Mucosa of descending colon (tissue), 3 donors: ENCODE data around the gene NRG3. TPM values are rescaled to one million over a fixed set of nuclear protein-coding genes. Genes with fewer than 3 reads are reported as not detected.

Experiments
- ATAC-seq: fragments of 200-7000 bp; cut with Tn5 transposase; one replicate; pipeline ENCODE4 v1.9.1; 2020; ENCODE audit warnings: mild to moderate bottlenecking, moderate library complexity
- DNase-seq, 3 donors: peaks; one replicate each; pipeline ENCODE4 v3.0.0-alpha.2; 2020
- H3K36me3 ChIP-seq: fragments of 200-600 bp; one replicate; pipeline ENCODE4 v1.8.0; 2021; ENCODE audit warnings: low read depth, mild to moderate bottlenecking
- H3K4me1 ChIP-seq: fragments of 200-600 bp; one replicate; pipeline ENCODE4 v1.8.0; 2021; ENCODE audit warnings: low read depth, mild to moderate bottlenecking
- H3K4me3 ChIP-seq: fragments of 200-600 bp; one replicate; pipeline ENCODE4 v1.8.0; 2021; ENCODE audit warnings: mild to moderate bottlenecking
- H3K9me3 ChIP-seq: fragments of 200-600 bp; one replicate; pipeline ENCODE4 v1.8.0; 2021; ENCODE audit warnings: mild to moderate bottlenecking
- CTCF ChIP-seq: fragments of 200-600 bp; IDR thresholded peaks from one replicate; pipeline ENCODE4 v1.8.0; 2022; ENCODE audit warnings: antibody characterized with exemption, mild to moderate bottlenecking
- intact Hi-C, 2 donors: fragments of 100-400 bp; cut with DNase I in 1 of 2; cut with micrococcal nuclease in 1 of 2; formaldehyde crosslinking; loops; one replicate each; pipeline versions ENCODE4 v1.11.0 to v1.11.1; 2022; cut with DNase I, micrococcal nuclease
- total RNA-seq, 3 donors: library from RNA; stranded (reverse); fragmentation: NEBNext Ultra II Directional in 2 of 3; extraction: Animal tissue kit (Norgen Biotek cat#: 25700) in 2 of 3; gene quantifications; one replicate each; pipeline versions ENCODE4 v1.2.1 to v1.2.4, GENCODE V29; 2021 to 2023
- donor health status: DM: no; HTN: no; CAD: no; lungs with moderate emphysema.
- donor health status: DM: no; HTN: no; CAD: no.
- donor health status: DM: no; HTN: yes; CAD: no.

The NRG3 gene
- total RNA-seq, 3 donors from 2014 or later, result 0.12 to 0.73 (median 0.23) TPM

GRCh38 chr10:82234173-82234572 lies 359.2 kb downstream of the NRG3 start:
- TF ChIP-seq CTCF, result no peak
- DNase-seq (no peak), ATAC-seq (no peak)
- Histone ChIP-seq H3K4me3 (no peak overlapping the region), H3K36me3 (no peaks in the 10 kb centered on the region), H3K9me3 (no peaks in the 10 kb centered on the region), H3K4me1 (no peaks in the 10 kb centered on the region)
- intact Hi-C loops, result no loop called here

- intact Hi-C loops, result no loop called here
- no peak for DNase-seq
- Histone ChIP-seq H3K4me1 (no peaks in the 10 kb centered on the region), H3K4me3 (no peak overlapping the region), H3K36me3 (no peaks in the 10 kb centered on the region), H3K9me3 (no peaks in the 10 kb centered on the region)
- no peak for TF ChIP-seq CTCF
- ATAC-seq, result no peak
Measured at GRCh38 chr10:82236084-82236731, 361.2 kb downstream of the NRG3 start.

- TF ChIP-seq CTCF, result no peak
- Histone ChIP-seq H3K36me3 (no peaks in the 10 kb centered on the region), H3K9me3 (no peaks in the 10 kb centered on the region), H3K4me1 (peaks cover 8% of the 10 kb centered on the region), H3K4me3 (no peak overlapping the region)
- intact Hi-C loops, result no loop called here
- no peak for ATAC-seq
- no peak for DNase-seq
Measured at GRCh38 chr10:82238291-82238690, 363.3 kb downstream of the NRG3 start.

- H3K9me3 ChIP-seq, result no peaks in the 10 kb centered on the region
- ATAC-seq, result no peak
Measured at GRCh38 chr10:82240408-82240807, 365.4 kb downstream of the NRG3 start.

GRCh38 chr10:82242778-82243177 lies 367.8 kb downstream of the NRG3 start:
- Histone ChIP-seq H3K9me3 (no peaks in the 10 kb centered on the region), H3K4me3 (no peak overlapping the region), H3K4me1 (peaks cover 8% of the 10 kb centered on the region), H3K36me3 (no peaks in the 10 kb centered on the region)
- no peak for TF ChIP-seq CTCF
- ATAC-seq, result peak; percentile 96
- peak in 1 of 3 donors; percentile 25 for DNase-seq
- intact Hi-C loops, result no loop called here

More at GRCh38 chr10:82240408-82240807, 365.4 kb downstream of the NRG3 start:
- Histone ChIP-seq H3K4me1 (peaks cover 8% of the 10 kb centered on the region), H3K36me3 (no peaks in the 10 kb centered on the region), H3K4me3 (no peak overlapping the region)
- intact Hi-C loops, result no loop called here
- no peak for DNase-seq
- no peak for TF ChIP-seq CTCF

- Histone ChIP-seq H3K4me1 (peaks cover 8% of the 10 kb centered on the region), H3K9me3 (no peaks in the 10 kb centered on the region), H3K36me3 (no peaks in the 10 kb centered on the region), H3K4me3 (no peak overlapping the region)
- intact Hi-C loops, result no loop called here
- TF ChIP-seq CTCF, result no peak
- DNase-seq, result no peak
- no peak for ATAC-seq
Measured at GRCh38 chr10:82245157-82245556, 370.2 kb downstream of the NRG3 start.
